OCI-M2 (cell line): ENCODE measurements around the gene FBXW7.

Experiments
- DNase-seq: peaks from one replicate; lab custom pipeline; 2025; ENCODE audit not compliant: unreplicated experiment; lab: John Stamatoyannopoulos, UW

FBXW7 gene

DNA sequence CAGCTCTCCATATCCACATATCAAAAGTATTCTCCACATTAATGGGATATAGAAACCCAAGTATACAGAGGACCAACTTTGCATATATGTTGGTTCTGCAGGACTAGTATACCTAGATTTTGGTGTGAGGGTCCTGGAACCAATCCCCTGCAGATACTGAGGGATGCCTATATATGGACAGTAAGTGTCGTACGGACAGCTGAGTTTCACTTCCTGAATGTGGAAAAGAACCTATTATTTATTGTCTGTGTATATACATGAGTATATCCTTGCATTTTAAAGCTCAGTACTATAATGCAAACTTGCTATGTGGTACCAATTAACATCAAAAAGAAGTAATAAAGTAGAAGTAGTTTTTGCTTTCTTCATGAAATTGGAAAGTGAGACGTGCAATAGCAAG is 101.9 kb downstream of the FBXW7 start:
- no peak for DNase-seq

GRCh38 chr4:152431784-152432183 is 104.1 kb downstream of the FBXW7 start:
- no peak for DNase-seq

DNA sequence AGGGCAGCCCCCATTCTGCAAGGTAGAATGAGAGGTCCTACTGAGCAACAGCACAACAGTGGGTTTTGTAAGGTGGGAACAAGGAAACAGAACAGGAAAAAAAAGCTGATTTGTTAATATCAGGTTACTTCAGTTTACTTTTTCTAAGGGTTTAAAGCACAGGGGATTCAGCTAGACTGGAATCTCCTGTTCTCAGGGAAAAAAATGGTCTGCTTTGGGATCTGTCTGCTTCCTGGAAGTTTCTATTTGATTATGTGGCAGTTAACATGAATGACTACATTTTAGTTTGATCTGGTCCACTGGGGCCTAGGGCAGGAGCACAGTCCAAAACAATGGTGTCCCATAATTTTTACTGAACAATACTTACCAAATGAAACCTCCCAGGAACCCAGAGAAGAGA is 104.6 kb downstream of the FBXW7 start:
- no peak for DNase-seq

DNA sequence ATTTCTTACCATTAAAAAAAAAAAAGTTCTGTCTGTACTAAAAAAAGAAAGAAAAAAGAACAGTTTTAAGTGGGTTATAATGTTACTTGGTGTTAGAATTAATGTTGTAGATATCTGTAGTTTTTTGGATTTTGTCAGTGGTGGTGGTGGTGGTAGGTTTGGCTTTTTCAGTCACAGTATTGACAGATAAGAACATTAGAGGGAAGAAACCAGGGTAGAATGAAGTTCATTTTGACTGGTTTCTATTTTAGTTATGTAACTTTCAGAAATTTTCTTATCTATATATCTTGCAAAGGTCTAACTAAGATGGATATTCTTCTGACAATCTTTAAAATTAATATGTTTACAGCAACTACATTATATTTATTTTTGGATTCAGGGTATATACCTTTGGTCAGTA is 105.4 kb downstream of the FBXW7 start:
- no peak for DNase-seq

- DNase-seq: no peak
Observed at GRCh38 chr4:152427981-152428380, 107.9 kb downstream of the FBXW7 start.

GRCh38 chr4:152424977-152425376 is 110.9 kb downstream of the FBXW7 start:
- DNase-seq: no peak

- no peak for DNase-seq
Observed at GRCh38 chr4:152424396-152424795, 111.5 kb downstream of the FBXW7 start.

GRCh38 chr4:152422817-152423320 is 113.0 kb downstream of the FBXW7 start:
- DNase-seq: no peak

GRCh38 chr4:152421576-152421975 is 114.3 kb downstream of the FBXW7 start:
- DNase-seq: no peak

GRCh38 chr4:152419809-152420208 is 116.1 kb downstream of the FBXW7 start:
- no peak for DNase-seq

GRCh38 chr4:152417673-152418072 is 118.2 kb downstream of the FBXW7 start:
- DNase-seq: no peak

DNA sequence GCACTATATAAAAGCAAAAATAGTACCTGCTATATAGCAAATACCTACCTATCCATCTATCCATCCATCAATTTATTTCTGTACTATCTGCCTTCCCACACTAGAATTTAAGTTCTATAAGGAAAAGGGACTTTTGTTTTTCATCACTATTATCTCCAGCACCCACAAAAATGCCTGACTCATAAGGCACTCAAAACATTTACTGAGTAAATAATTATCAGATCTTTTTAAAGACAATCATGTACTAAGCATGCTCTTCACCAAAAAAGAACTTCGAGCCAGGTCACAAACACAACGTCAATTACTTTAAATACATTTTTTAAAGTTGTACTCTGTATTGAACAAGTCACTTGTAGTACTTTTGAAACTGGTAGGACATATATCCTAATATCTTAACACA is 119.9 kb downstream of the FBXW7 start:
- no peak for DNase-seq

DNA sequence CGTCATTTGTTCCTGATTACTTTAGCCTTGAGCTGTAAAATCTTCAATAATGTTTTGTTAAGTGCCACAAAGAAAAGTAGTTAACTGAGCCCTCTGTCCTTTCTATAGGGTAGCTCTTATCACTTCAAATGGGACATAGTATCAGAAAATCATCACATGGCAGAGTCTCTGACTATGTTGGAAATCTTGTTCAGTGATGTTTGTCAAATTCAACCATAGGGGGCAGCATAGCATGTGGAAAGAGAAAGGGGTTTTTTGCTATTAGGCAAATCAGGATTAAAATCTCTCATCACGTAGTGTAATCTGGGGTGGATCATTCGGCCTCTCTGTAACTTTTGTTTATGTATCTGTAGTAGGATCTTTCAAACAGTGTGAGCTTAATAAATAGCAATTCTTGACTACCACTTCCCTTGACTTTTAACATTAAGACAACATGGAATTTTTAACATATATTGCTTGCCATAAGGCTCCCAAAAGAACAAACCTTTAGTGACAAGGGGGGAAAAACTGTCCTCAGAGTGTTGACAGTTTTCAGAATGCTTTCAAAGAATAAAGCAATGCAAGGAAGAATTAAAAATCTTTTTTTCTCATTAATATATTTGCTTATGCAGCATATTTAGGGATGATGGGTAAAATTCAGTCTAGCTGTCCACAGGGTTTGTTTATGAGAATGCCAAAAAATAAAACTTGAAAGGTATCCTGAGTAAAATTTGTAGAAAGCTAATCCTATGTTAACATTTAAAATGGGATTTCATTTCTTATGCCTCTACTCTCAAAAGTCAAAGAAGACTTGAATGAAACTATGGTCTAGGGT is 127.2 kb downstream of the FBXW7 start:
- DNase-seq: no peak

GRCh38 chr4:152401424-152401823 is 134.5 kb downstream of the FBXW7 start:
- no peak for DNase-seq

DNA sequence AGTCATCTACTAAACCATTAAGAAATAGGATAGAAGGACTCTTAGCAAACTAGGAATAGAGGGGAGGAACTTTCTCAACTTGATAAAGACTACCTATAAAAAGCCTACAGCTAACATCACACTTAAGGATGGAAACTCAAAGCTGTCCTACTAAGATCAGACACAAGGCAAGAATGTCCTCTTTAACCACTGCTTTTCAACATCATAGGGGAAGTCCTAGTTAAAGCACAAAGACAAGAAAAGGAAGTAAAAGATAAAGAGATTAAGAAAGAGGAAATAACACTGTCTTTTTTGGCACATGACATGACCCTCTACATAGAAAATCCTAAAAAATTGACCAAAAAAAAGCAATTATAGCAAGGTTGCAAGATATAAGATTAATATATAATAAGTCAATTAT is 136.6 kb downstream of the FBXW7 start:
- DNase-seq: no peak

DNA sequence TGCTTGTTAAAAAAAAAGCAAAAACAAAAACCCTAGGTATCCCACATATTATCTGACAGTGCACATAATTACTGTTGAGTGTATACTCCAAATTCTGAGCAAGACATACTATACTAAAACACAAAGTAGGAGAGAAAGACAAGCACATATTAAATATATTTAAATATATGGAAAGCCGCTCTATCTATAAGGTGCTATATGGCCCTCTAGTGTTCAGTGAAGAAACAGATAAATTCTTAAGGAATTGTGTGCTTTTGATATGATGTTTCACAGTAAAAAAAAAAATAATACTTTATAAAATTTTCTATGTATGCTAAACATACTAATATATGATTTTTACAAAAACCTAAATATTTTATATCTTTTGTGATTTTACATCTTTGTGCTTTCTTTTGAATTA is 137.8 kb downstream of the FBXW7 start:
- DNase-seq: no peak

DNA sequence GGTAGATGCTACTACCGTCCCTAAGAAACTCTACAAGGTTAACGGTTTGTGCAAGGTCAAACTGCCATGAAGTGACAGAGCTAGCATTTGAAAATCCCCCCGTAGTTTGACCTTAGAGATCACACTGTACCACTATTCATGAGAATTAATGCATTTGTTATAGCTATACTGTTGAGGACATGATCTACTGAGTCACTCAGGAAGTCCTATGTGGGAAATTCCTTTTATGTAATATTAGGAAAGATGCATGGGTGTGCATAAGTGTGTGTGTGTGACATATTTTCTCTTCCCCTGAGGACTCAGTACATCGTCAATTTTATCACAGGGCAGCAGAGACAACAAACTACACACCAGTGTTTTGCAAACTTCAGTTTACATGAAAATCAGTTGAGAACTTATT is 141.1 kb downstream of the FBXW7 start:
- DNase-seq: no peak

GRCh38 chr4:152392079-152392478 is 143.8 kb downstream of the FBXW7 start:
- DNase-seq: no peak

DNA sequence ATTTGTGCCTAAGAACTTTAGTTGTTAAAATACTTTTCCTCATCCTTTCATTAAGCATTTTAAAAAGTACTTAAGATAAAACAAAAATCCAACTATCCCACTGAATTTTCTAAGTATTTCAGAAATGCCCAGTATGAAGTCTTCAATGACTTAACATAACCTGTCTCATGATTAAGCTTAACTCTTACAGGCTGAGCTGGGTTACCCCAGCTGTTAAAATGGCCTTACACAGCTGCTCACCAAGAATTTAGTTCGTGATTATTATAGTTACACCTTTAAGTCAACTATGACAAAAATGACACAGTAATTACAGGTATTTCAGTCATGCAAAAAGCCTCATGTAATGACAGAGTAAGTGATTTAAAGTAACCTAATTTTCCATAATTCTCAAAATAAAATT is 145.7 kb downstream of the FBXW7 start:
- no peak for DNase-seq

DNA sequence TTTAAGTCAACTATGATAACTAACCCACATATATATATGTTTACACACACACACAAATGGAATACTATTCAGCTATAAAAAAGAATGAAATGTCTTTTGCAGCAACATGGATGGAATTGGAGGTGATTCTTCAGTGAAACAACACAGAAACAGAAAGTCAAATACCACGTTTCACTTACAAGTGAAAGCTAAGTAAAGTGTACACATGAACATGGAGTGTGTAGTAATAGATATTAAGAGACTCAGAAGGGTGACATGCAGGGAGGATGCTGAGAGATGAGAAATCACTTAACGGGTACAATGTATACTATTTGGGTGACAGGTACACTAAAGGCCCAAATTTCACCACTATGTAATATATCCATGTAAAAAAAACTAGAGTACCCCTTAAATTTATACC is 146.5 kb downstream of the FBXW7 start:
- no peak for DNase-seq

DNA sequence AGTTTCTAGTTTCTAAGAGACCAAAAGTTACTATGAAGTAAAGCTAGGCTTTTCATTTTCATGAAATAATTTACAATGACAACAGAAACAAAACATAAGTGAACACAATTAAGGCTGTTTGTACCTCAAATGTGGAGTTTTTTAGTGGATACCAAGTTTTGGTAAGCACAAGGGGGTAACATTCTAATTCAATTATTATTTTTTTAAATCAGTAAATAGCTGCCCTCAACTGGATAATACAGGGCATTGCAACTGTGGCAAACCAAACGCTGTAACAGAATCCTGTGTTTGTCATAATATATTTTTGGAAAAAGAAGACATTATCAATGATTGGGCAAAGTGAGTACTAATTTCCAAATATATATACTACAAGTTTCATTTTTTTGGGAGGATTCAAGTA is 150.3 kb downstream of the FBXW7 start:
- DNase-seq: no peak

- DNase-seq: no peak
Observed at GRCh38 chr4:152382057-152382785, 153.7 kb downstream of the FBXW7 start.
